Measurements from ENCODE around the gene SNTB2.

Gene SNTB2

GRCh38 chr16:69349536-69349935 lies 162.6 kb downstream of the SNTB2 start:
- DNase-seq: no peak

DNA sequence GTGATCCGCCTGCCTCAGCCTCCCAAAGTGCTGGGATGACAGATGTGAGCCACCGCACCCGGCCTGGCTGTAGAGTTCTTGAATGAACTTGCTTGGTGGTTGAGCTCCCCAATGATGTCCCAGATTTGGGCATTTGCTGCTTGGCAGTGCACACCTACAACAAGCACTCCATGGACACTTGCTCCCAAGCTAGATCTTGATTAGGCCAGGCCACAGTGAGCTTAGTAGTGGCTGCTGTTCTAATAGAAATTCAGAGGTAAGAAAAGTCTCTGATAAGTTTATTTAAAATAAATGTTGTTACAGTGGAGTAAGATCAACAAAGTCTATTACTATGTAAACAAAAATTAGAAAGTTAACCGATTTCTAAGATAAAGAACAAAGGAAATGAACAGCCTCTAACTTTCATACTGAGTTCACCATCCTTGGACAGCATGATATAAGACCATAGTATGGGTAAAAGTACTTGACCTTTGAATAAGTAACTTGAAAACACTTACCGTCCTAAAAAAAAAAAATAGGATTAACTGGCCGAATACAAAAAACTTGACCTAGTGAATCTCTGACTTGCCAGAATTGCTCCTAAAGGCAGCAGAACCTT lies 163.7 kb downstream of the SNTB2 start:
- no peak for DNase-seq

GRCh38 chr16:69351309-69352027 lies 164.5 kb downstream of the SNTB2 start, which contains the start of gene TMED6:
TSS of gene TMED6 (minus strand) at chr16:69351786. CDS start at chr16:69351753, 33 bp downstream.
- no peak for DNase-seq

Data from suppressor macrophage treated with lipopolysaccharide for 4 hours (primary cell).